Sigmoid colon (tissue), 7 donors: ENCODE results near the gene CRYBG1. TPM values are rescaled to one million over a fixed set of nuclear protein-coding genes. Genes with fewer than 3 reads are reported as not detected.
A peak's percentile ranks its signal among the peaks of the same experiment; 100 is the strongest.

Experiments
- DNase-seq: peaks from one replicate; pipeline ENCODE4 v3.0.0-alpha.2; 2019
- H3K27ac ChIP-seq, 4 donors: fragments of 200-600 bp; sonication (generic); one replicate each; pipeline ENCODE4 v1.5.1; 2016 to 2019; ENCODE audit warnings: mild to moderate bottlenecking in 1 of 4
- H3K27me3 ChIP-seq, 3 donors: fragments of 200-600 bp; sonication (generic); one replicate each; pipeline ENCODE4 v1.5.1; 2019; ENCODE audit warnings: mild to moderate bottlenecking in 1 of 3
- H3K36me3 ChIP-seq, 4 donors: fragments of 200-600 bp; sonication (generic); one replicate each; pipeline ENCODE4 v1.5.1; 2016 to 2019
- H3K4me1 ChIP-seq, 4 donors: fragments of 200-600 bp; sonication (generic); one replicate each; pipeline ENCODE4 v1.5.1; 2017 to 2019
- H3K4me3 ChIP-seq, 4 donors: fragments of 200-600 bp; sonication (generic); one replicate each; pipeline ENCODE4 v1.5.1; 2017 to 2019; ENCODE audit warnings: mild to moderate bottlenecking in 2 of 4, moderate library complexity in 1 of 4
- H3K9me3 ChIP-seq, 4 donors: fragments of 200-600 bp in 3 of 4; sonication (generic) in 3 of 4; one replicate each; pipeline versions ENCODE4 v1.5.1 to v1.6.1; 2013 to 2019
- EP300 ChIP-seq, 4 donors: sonication (generic); formaldehyde crosslinking; IDR thresholded peaks; one replicate each; pipeline ENCODE4 v1.6.1; 2017; ENCODE audit warnings: antibody characterized with exemption in 4 of 4
- POLR2A ChIP-seq, 2 donors: fragments of 450-650 bp; IDR thresholded peaks; one replicate each; pipeline ENCODE4 v1.6.1; 2016; ENCODE audit warnings: antibody characterized with exemption in 2 of 2, mild to moderate bottlenecking in 2 of 2, moderate library complexity in 2 of 2
- POLR2AphosphoS5 ChIP-seq, 4 donors: sonication (generic); formaldehyde crosslinking; IDR thresholded peaks; one replicate each; pipeline ENCODE4 v1.6.1; 2017; ENCODE audit warnings: antibody characterized with exemption in 4 of 4
- WGBS, 2 donors: extraction: QIAGEN DNeasy Blood & Tissue Kit; methylation state at CpG; one replicate each; pipeline ENCODE4 v1.1.7; 2013; 5-methylcytosine and 5-hydroxymethylcytosine counted together
- intact Hi-C: fragments of 100-400 bp; cut with DNase I; formaldehyde crosslinking; loops from one replicate; pipeline ENCODE4 v1.15.1; 2023
- polyA plus RNA-seq, 3 donors: library from polyadenylated mRNA; stranded (reverse); fragments of 200-250 nt; gene quantifications; one replicate each; pipeline ENCODE4 v1.2.3, GENCODE V29; 2013
- total RNA-seq, 4 donors: library from RNA; depleted of rRNA; stranded (reverse); fragments of >200 nt; gene quantifications; one replicate each; pipeline ENCODE4 v1.1.0, GENCODE V29; 2016
- TF ChIP-seq, protein P1 (sequence below), 4 experiments: fragments of 450-650 bp in 3 of 4; fragments of 200-600 bp in 1 of 4; IDR thresholded peaks; one replicate each; pipeline ENCODE4 v1.5.1; 2016 to 2019; ENCODE audit warnings: antibody characterized with exemption in 4 of 4, mild to moderate bottlenecking in 3 of 4, moderate library complexity in 2 of 4
- donor health status: healthy with polysubstance abuse.
- donor health status: Bipolar disorder and iron deficiency.
- donor health status: healthy.

CRYBG1 gene
- total and polyA plus RNA-seq, 7 donors, result 5.8 to 26.5 (median 10.2) TPM

DNA sequence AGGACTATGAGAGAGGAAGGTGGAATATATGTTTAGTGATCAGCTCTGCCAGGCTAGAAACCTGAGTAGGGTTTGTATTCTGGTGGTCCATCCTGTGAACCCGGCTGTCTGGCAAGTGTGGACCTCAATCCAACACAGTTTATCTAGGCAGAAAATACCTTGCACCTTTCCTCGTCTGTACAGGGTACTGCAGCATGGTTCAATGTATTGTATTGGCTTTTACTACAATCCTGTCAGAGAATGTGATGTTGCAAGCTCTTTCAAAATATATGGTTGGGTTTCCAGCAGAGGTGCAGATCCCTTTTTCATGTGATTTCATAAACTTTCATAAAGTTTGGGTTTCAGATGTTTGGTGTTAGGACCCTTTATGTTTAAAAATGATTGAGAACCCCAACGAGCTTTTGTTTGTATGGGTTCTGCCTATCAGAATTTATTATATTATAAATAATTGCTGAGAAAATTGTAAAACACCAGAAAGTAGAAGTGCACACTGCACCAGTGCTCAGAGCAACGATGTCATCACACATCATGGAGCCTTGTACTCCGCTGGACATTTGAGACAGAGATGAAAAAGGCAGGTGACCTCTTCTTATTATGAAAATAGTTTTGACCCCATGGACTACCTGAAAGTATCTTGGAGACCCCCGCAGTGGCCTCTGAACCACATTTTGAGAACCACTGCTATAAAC, 162.2 kb downstream of the CRYBG1 start:
- intact Hi-C loops, result no loop called here
- no peak overlapping the region for H3K4me3 ChIP-seq
- no peaks in the 10 kb centered on the region for H3K36me3 ChIP-seq

DNA sequence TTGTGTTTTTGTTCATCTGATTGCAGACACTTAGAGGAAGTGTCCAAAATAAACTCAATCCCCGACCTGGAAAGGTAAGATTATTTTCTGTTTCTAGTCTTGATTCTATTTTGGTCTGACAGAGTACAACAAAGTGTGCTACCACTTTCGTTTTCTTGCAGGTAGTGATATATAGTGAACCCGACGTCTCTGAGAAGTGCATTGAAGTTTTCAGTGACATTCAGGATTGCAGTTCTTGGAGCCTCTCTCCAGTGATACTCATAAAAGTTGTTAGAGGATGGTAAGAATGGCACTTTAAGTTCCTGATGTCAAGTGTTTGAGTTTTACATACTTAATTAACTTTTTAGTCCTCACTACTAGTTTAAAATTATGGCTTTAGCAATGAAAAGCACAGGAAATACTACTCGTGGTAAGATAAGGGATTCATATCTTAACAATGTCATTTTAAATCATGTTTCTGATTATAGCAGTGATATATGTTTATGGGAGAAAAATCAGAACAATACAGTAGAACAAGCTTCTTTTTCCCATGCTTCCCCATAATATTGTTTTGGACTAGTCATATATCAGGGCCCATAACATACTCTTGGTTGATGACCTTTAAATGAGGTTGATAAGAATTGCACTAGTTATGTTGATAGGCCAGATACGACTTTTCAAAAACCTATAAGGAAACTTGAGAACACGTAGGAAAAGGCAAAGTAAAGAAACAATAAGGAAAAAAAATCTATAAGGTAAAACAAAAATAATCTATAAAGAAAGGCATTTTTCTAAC, 164.8 kb downstream of the CRYBG1 start:
- peaks cover 0 to 10% (median 0%) of the 10 kb centered on the region in 4 donors for H3K4me1 ChIP-seq
- no peaks in the 10 kb centered on the region for H3K9me3 ChIP-seq
- intact Hi-C loops, result no loop called here
- peak overlapping the region in 2 of 4 donors; percentile 16 for H3K4me3 ChIP-seq
- TF ChIP-seq POLR2AphosphoS5 (IDR thresholded peaks at IDR 0.05), result no peak
- TF ChIP-seq, protein P1, sequence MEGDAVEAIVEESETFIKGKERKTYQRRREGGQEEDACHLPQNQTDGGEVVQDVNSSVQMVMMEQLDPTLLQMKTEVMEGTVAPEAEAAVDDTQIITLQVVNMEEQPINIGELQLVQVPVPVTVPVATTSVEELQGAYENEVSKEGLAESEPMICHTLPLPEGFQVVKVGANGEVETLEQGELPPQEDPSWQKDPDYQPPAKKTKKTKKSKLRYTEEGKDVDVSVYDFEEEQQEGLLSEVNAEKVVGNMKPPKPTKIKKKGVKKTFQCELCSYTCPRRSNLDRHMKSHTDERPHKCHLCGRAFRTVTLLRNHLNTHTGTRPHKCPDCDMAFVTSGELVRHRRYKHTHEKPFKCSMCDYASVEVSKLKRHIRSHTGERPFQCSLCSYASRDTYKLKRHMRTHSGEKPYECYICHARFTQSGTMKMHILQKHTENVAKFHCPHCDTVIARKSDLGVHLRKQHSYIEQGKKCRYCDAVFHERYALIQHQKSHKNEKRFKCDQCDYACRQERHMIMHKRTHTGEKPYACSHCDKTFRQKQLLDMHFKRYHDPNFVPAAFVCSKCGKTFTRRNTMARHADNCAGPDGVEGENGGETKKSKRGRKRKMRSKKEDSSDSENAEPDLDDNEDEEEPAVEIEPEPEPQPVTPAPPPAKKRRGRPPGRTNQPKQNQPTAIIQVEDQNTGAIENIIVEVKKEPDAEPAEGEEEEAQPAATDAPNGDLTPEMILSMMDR (IDR thresholded peaks at IDR 0.05), result no peak
- no peak for TF ChIP-seq POLR2A (IDR thresholded peaks at IDR 0.05)
- no peak for TF ChIP-seq EP300 (IDR thresholded peaks at IDR 0.05)
- WGBS, 2 donors, result 10 to 13% methylated on average over 7 of the region's 7 CpGs
- DNase-seq, result no peak
- H3K36me3 ChIP-seq, result no peaks in the 10 kb centered on the region
- H3K27me3 ChIP-seq, result no peaks in the 10 kb centered on the region
- peak overlapping the region in 1 of 4 donors; percentile 22 for H3K27ac ChIP-seq

More for the DNA sequence above, 162.2 kb downstream of the CRYBG1 start:
- peaks cover 0 to 18% (median 2%) of the 10 kb centered on the region in 4 donors for H3K4me1 ChIP-seq
- H3K27ac ChIP-seq, result no peak overlapping the region
- no peaks in the 10 kb centered on the region for H3K27me3 ChIP-seq
- WGBS, 2 donors, result 44 to 65% methylated on average over 6 of the region's 6 CpGs
- no peaks in the 10 kb centered on the region for H3K9me3 ChIP-seq
- no peak for DNase-seq
- TF ChIP-seq POLR2A (IDR thresholded peaks at IDR 0.05) (no peak), EP300 (IDR thresholded peaks at IDR 0.05) (no peak), POLR2AphosphoS5 (IDR thresholded peaks at IDR 0.05) (no peak)
- TF ChIP-seq, protein P1 (IDR thresholded peaks at IDR 0.05), result no peak

DNA sequence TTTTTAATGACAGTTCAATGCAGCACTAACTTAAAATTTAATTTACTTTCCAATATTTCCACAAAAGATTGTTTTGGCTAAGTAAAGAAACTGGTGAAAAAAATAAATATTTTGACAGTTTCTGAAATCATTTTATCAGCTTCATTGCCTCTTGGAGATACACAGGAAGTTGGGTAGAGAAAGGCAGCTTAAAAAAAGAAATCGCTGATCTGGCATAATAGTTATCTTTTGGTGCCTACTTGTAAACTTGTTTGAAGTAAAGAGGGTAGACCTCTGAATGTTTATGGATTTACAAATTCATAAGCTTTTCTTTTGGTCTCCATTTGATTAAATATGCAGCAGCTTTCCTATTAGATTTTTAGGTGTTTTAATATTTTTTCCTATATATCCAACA, 165.4 kb downstream of the CRYBG1 start:
- intact Hi-C loops, result no loop called here

DNA sequence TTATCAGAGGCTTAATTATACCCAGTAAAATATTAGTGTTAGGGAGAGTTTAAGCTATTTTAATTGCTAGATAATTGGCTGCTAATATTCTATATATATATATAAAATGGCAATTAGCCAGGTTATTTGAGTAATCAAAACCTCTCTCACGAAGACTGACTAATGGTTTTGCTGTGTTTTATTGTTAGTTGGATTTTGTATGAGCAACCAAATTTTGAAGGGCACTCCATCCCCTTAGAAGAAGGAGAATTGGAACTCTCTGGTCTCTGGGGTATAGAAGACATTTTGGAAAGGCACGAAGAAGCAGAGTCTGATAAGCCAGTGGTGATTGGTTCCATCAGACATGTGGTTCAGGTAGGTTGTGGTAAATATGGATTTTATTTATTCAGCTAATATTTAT, 166.6 kb downstream of the CRYBG1 start:
- no peak overlapping the region for H3K27ac ChIP-seq
- no peaks in the 10 kb centered on the region for H3K9me3 ChIP-seq
- no peak overlapping the region for H3K4me3 ChIP-seq
- DNase-seq, result no peak
- H3K4me1 ChIP-seq, result peaks cover 0 to 10% (median 0%) of the 10 kb centered on the region in 4 donors
- no peaks in the 10 kb centered on the region for H3K27me3 ChIP-seq
- H3K36me3 ChIP-seq, result no peaks in the 10 kb centered on the region
- TF ChIP-seq, protein P1 (IDR thresholded peaks at IDR 0.05), result no peak
- TF ChIP-seq EP300 (IDR thresholded peaks at IDR 0.05) (no peak), POLR2A (IDR thresholded peaks at IDR 0.05) (no peak), POLR2AphosphoS5 (IDR thresholded peaks at IDR 0.05) (no peak)
- intact Hi-C loops, result no loop called here
- WGBS, 2 donors, result 86 to 90% methylated on average over 2 of the region's 2 CpGs

More for the DNA sequence above, 165.4 kb downstream of the CRYBG1 start:
- peaks cover 0 to 10% (median 0%) of the 10 kb centered on the region in 4 donors for H3K4me1 ChIP-seq
- no peaks in the 10 kb centered on the region for H3K27me3 ChIP-seq
- no peak for DNase-seq
- H3K9me3 ChIP-seq, result no peaks in the 10 kb centered on the region
- H3K4me3 ChIP-seq, result no peak overlapping the region
- 43 to 62% methylated on average over 1 of the region's 1 CpG for WGBS, 2 donors
- no peaks in the 10 kb centered on the region for H3K36me3 ChIP-seq
- TF ChIP-seq, protein P1 (IDR thresholded peaks at IDR 0.05), result no peak
- TF ChIP-seq EP300 (IDR thresholded peaks at IDR 0.05) (no peak), POLR2AphosphoS5 (IDR thresholded peaks at IDR 0.05) (no peak), POLR2A (IDR thresholded peaks at IDR 0.05) (no peak)
- H3K27ac ChIP-seq, result no peak overlapping the region
